ENCODE results near the gene RAP2A.

The RAP2A gene

GRCh38 chr13:97422118-97423054 lies 11.6 kb upstream of the RAP2A start:
- DNase-seq = no peak

- DNase-seq = no peak
Observed at GRCh38 chr13:97423300-97424045, 10.5 kb upstream of the RAP2A start.

GRCh38 chr13:97425590-97425989 lies 8.4 kb upstream of the RAP2A start:
- DNase-seq = no peak

GRCh38 chr13:97426695-97427094 lies 7.3 kb upstream of the RAP2A start:
- no peak for DNase-seq

GRCh38 chr13:97429681-97430081 lies 4.3 kb upstream of the RAP2A start:
- DNase-seq = no peak

GRCh38 chr13:97430296-97430695 lies 3.7 kb upstream of the RAP2A start:
- DNase-seq = no peak

GRCh38 chr13:97431171-97431764 lies 2.7 kb upstream of the RAP2A start:
- no peak for DNase-seq

- no peak for DNase-seq
Observed at GRCh38 chr13:97432232-97432916, 1.6 kb upstream of the RAP2A start.

GRCh38 chr13:97432917-97433726 lies 847 bp upstream of the RAP2A start:
- peak; percentile 98 for DNase-seq

- peak; percentile 26 for DNase-seq
Observed at GRCh38 chr13:97434397-97435201, 630 bp downstream of the RAP2A start.

- DNase-seq = no peak
Observed at GRCh38 chr13:97435323-97435722, 1.4 kb downstream of the RAP2A start.

GRCh38 chr13:97435794-97436193 lies 1.8 kb downstream of the RAP2A start:
- no peak for DNase-seq

- DNase-seq = no peak
Observed at GRCh38 chr13:97436845-97437244, 2.9 kb downstream of the RAP2A start.

- no peak for DNase-seq
Observed at GRCh38 chr13:97437729-97438128, 3.8 kb downstream of the RAP2A start.

GRCh38 chr13:97438856-97439595 lies 5.1 kb downstream of the RAP2A start:
- no peak for DNase-seq

- no peak for DNase-seq
Observed at GRCh38 chr13:97440598-97441170, 6.7 kb downstream of the RAP2A start.

- no peak for DNase-seq
Observed at GRCh38 chr13:97441368-97441767, 7.4 kb downstream of the RAP2A start.

GRCh38 chr13:97445522-97446187 lies 11.7 kb downstream of the RAP2A start:
- peak; percentile 41 for DNase-seq

GRCh38 chr13:97446448-97446847 lies 12.5 kb downstream of the RAP2A start:
- DNase-seq = no peak
